Islet precursor cell (in vitro differentiated cells): ENCODE results near the gene BCKDK.
"Not testable (repeated sequence)": the region's sequence is repeated elsewhere in the genome, so short reads cannot be mapped to it uniquely, and the experiment has no call there.

Experiments
- DNase-seq: peaks from one replicate; pipeline ENCODE4 v3.0.0-alpha.2; 2018

The BCKDK gene

DNA sequence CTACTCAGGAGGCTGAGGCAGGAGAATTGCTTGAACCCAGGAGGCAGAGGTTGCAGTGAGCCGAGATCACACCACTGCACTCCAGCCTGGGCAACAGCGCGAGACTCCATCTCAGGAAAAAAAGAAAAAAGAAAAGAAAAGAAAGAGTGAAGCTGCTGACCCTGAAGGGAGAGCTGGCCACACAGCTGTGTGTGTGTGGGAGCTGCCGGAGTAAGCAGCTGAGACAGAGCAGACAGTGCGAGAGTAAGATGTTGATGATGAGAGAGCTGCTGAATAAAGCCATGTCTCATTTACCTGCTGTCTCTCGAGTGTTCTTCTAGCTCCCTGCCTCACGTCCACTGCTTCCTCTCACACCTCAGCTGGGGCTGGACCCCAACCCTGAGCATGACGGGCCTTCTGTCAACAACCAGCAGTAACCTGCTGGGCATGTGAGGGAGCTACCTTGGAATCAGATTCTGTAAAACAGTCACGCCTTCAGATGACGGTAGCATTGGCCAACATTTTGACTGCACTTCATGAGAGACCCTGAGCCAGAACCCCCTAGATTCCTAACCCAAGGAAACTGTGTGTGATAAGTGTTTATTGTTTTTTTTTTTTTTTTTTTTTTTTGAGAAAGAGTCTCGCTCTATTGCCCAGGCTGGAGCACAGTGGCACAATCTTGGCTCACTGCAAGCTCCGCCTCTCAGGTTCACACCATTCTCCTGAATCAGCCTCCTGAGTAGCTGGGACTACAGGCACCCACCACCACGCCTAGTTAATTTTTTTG lies 7.1 kb upstream of the BCKDK start:
- not testable (repeated sequence) for DNase-seq

DNA sequence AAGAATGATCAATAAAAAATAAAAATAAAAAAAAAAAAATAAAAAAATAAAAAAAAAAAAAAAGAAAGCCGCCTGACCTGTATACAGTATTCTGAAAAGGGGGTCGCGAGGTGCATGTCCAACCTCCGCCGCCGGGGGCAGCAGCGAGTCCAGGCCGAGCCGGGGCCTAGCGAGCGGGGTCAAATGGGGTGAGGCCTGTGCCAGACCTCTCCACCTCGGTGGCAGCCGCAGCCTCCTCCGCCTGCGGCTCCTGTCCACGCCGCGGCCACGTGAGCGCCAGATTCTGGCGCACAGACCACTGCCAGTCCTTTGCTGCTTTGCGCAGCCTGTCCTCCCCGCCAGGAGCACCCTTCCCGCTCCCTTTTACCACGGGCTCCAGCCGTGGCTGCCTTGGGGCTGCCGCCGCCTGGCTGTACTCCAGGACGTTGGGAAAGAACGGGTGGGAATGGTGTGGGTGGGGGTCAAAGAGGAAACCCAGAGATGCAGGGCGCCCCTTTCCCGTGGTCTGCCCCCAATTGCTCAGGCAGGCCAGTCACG lies 2.4 kb upstream of the BCKDK start:
- DNase-seq = peak; percentile 91

DNA sequence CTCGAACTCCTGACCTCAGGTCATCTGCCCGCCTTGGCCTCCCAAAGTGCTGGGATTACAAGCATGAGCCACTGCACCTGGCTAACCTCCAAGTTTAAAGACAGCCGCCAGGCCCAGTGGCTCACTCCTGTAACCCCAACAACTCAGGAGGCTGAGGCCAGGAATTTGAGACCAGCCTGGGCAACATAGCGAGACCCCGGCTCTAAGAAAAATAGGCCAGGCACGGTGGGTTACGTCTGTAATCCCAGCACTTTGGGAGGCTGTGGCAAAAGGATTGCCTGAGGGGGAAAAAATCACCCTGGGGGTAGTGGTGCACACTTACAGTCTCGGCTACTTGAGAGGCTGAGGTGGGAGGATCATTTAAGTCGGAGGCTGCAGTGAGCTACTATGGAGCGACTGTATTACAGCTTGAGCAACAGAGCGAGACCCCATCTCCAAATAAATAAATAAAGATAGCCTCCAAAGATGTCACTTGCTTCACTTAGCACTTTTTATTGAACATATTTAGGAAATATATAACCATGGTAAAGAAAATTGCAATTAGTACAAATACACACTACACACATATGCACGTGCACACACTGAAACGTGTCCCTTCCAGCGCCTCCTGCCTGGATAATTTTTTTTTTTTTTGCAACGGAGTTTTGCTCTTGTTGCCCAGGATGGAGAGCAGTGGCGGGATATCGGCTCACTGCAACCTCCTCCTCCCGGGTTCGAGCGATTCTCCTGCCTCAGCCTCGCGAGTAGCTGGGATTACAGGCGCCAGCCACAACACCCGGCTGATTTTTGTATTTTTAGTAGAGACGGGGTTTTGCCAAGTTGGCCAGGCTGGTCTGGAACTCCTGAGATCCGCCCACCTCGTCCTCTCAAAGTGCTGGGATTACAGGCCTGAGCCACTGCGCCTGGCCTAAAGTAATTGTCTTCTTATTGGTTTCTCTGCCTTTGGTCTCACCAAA lies 1.4 kb upstream of the BCKDK start:
- DNase-seq = no peak

DNA sequence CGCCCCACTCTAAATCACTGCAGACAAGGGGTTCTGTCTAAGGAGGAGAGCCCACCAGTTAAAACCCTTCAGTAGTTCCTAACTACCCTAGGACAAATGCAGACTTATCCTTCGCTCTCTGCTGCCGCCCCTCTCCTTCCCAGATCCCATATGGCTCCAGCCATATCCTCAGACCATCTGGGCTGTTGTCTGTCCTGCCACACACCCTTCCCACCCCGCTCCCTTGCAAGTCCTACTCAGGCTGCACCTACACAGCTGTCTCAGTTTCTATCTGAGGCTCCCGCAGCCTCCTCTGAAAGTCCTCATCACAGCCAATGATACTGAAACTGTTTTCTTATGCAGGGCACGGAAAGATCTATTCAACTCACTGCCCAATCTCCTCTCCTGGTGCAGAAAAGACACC lies 720 bp upstream of the BCKDK start:
- DNase-seq = no peak

DNA sequence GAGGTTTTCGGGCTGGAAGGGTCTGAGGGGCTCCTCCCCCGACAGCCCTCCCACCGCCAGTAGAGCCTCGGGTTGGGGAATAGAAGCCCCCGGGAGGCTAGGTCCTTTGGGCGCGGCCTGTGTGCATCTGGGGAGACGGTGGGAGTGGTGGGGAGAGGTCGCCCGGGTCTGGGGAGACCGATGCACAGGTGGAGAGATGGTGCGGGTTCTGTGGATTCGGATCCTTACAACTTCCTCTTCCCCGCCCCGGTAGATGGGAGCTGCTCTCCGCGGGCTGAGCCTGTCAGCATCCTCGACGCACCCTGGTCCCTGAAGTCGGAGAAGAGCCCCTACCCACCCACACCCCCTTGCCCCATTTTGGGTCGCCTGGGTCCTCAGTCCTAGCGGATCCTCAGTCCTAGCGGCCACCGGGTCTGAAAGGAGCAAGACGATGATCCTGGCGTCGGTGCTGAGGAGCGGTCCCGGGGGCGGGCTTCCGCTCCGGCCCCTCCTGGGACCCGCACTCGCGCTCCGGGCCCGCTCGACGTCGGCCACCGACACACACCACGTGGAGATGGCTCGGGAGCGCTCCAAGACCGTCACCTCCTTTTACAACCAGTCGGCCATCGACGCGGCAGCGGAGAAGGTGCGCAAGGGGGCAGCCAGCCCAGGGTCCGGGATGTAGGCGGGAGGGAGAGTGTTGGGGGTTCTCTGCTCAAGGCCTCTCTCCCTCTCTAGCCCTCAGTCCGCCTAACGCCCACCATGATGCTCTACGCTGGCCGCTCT lies 790 bp downstream of the BCKDK start:
- no peak for DNase-seq

DNA sequence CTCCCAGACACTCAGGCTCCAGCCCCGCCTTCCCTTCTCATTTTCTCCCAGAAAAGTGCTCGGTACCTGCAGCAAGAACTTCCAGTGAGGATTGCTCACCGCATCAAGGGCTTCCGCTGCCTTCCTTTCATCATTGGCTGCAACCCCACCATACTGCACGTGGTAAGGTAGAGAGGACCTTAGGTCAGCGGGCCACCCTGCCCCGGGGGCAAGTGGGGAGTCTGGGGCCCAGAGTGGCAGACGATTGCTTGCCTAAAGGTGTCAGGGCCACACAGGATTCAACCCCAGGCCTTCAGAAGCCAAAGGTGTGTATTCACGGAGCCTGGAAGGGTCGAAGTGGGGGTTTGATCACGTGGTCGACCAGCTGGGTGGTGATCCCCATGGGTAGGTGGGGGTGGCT lies 1.4 kb downstream of the BCKDK start:
- DNase-seq = no peak

DNA sequence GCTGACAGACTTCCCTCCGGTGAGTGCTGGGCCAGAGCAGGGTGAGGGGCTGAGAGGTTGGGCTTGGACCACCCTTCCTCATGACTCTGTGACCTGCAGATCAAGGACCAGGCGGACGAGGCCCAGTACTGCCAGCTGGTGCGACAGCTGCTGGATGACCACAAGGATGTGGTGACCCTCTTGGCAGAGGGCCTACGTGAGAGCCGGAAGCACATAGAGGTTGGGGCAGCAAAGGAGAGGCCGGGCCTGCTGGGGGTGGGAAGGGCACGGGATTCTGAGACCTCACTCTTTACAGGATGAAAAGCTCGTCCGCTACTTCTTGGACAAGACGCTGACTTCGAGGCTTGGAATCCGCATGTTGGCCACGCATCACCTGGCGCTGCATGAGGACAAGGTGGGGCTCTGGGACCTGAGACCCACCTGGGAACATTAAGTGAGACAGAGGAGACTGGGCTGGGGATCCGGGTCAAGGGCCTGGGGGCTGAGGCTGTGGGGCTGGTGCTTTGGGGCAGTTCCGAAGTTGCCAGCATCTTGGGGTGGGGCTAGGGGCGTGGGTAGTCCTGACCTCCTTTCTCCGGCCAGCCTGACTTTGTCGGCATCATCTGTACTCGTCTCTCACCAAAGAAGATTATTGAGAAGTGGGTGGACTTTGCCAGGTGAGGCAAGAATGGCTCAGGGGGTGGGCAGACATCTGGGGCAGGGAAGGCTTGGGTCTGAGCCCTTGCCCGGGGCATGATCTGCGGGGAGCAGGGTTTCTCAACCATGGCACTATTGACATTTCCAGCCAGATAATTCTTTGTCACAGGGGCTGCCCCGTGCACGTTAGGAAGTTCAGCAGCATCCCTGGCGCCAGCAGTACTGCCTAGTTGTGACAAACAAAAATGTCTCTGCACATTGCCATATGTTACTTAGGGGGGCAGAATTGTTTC lies 2.2 kb downstream of the BCKDK start:
- DNase-seq = no peak

DNA sequence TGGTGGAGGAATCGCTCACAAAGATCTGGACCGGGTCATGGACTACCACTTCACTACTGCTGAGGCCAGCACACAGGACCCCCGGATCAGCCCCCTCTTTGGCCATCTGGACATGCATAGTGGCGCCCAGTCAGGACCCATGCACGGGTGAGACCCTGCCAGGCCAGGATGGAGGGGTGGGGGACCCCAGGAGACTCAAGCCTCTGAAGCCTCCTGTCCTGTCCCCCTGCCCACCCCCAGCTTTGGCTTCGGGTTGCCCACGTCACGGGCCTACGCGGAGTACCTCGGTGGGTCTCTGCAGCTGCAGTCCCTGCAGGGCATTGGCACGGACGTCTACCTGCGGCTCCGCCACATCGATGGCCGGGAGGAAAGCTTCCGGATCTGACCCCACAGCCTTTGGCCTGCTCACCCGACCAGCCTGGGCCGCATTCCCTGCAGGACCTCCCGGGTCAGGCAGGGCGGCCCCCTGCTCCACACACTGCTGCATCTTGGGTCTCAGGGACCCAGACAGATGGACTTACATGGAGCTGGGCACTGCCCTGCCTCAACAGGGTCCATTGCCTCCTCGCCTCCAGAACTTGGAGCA lies 3.8 kb downstream of the BCKDK start:
- DNase-seq = no peak

DNA sequence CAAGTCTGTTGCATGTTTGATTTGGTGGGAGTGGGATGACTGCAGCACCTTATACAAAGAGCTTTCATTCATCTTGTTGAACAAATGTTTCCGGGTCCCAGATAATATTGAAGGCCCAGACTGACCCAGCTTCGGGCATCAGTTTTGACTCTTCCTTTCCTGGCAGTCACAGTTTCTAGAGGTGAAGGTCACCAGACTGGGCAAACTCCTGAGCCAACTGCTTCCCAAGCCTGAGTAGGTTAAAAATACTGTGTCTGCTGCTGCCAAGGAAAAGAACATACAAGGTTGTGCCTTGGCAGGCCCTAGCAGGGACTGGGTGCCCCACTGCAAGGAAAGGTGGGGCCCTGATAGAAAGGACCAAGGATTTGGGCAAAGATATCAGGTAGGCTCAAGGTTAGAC lies 4.5 kb downstream of the BCKDK start:
- no peak for DNase-seq

DNA sequence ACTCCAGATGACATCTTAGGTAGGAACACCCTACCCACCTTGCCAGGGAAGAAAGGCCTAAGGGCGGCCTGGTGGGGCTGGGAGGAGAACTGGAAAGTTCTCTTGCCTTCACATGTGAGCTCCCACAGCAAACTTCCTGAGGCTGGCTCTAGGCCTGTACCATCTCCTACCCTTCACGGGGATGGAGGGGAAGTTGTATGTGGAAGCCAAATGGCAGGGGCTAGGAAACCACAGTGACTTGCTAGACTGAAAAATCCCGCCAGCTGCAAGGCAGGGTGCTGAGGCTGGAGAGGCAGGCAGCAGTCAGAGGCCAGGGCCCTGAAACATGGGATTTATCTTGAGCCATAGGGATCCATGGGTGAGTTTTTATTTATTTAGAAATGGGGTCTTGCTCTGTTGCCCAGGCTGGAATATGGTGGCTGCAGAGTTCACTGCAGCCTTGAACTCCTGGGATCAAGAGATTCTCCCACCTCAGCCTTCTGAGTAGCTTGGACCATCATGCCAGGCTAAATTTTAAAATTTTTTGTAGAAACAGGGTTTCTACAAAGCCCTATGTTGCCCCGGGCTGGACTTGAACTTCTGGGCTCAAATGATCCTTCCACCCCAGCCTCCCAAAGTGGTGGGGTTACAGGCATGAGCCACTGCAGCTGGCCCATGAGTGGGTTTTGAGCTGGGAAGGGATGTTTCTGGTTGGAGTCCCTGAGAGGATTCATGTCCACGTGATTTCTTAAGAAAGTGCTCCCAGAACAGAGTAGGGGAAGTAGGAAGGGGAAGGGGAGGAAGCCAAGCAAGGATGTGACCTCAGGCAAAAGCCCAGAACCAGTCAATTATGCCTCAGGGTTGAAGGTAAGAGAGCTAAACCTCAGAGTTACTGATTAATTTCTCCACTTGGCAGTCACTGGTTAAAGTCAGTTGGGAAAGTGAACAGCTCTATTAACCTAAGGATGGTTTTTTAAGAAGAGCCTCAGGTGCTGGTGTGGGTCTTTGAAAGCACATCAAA lies 5.2 kb downstream of the BCKDK start:
- DNase-seq = no peak

DNA sequence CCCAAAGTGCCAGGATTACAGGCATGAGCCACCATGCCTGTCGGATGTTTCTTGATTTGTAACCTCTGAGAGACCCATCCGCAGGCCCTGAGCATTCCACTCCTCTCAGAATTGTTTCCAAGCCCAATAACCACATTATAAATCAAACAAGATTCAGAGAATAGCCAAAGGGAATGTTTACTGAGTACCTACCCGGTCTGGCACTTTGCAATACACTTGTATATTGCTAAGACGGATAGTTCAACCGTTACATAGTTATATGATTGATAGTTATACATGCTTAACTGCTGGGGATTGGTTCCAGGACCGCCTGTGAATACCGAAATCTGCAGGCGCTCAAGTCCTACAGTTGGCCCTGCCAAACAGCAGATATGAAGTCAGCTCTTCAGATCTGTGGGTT lies 6.3 kb downstream of the BCKDK start:
- DNase-seq = no peak

DNA sequence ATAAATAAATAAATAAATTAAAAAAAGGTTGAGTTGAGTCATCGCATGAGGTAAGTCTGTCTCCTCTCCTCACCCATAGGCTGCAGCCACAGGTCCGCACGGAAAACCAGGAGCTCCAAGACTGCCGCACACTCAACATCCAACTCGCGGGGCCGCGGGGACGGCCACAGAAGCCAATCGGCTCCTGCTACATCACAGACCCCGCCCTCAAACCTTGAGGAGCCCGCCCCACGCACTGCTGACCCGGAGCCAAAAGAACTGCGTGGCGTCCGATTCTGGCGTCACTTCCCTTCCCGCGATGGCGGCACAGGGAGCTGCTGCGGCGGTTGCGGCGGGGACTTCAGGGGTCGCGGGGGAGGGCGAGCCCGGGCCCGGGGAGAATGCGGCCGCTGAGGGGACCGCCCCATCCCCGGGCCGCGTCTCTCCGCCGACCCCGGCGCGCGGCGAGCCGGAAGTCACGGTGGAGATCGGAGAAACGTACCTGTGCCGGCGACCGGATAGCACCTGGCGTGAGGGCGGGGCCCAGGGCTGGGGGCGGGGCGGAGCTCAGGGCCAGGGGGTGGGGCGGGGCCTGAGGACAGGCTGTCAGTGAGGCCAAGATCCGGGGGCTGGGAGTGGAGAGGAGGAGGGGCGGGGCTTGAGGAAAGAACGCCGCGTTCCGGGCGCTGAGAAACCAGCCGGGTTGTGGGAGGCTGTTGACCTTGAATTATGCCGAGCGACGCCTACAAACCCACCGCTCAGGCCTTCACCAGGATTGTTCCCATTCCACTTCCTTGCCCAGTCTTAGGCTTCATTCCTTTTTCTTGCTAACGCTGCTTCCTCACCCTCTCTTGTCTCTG lies 9.4 kb downstream of the BCKDK start, which contains the start of gene KAT8:
TSS of gene KAT8 (plus strand) at position 281 of the 839 bp plus-strand sequence. CDS start at position 299, 18 bp downstream.
- peak; percentile 99 for DNase-seq

DNA sequence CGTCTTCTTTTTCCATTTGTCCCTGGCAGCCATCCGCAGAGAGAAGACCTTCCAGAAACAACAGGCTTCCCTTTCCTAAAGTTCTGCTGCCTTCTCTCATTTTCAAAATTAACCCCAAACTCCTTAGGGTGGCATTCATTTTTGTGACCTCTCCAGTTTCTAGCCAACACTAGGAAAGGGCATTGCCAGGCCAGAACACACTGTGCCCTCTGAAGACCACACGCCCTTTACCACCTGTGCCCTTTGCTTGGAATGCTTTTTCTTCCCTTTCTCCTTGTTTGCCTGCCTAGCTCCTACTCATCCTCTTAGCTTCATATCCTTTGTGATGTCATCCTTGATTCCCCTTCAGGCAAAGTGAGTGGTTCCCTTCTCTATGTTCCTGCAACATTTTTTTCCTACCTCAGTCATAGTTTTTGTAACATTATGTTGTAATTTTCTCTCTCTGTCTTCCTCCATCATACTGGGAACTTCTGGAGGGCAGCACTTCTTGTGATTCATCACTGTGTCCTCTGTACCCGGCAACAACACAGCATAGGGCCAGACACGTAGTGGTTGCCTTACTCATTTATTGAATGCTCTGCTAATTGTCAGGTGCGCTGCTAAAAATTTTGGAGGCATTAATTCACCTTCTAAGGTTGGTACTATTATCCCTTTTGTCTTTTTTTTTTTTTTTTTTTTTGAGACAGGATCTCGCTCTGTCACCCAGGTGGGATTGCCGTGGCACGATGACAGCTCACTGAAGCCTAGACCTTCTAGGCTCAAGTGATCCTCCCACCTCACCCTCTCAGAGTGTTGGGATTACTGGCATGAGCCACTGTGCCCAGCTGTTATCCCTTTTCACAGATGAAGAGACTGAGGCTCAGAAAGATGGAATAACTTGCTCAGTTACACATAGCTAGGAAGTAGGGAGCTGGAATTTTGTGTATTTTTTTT lies 10.3 kb downstream of the BCKDK start:
- no peak for DNase-seq

DNA sequence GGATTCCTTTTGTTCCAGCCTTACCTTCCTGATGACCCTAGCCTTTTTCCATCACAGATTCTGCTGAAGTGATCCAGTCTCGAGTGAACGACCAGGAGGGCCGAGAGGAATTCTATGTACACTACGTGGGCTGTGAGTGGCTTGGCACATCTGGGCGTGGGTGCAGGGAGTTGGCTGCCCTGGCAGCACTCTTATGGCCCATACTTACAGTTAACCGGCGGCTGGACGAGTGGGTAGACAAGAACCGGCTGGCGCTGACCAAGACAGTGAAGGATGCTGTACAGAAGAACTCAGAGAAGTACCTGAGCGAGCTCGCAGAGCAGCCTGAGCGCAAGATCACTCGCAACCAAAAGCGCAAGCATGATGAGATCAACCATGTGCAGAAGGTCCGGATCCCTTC lies 11.9 kb downstream of the BCKDK start:
- no peak for DNase-seq

DNA sequence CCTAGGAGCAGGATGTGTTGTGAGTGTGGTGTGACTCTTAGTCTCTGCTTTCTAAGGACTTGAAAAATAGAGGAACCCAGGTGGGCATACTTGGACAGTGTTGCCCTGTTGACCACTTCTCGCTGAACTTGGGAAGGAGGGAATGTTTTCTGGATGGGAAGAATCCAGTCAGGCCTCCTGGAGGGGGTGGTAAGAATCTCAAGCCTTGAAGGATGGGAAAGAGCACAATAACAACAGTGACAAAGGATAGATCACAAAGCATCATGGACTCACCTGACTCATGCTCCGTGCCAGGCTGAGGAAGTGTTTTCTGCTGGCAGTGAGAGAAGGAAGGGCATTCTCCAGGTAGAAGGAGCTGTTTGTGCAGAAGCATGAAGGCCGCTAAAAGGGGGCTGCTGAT lies 17.7 kb downstream of the BCKDK start:
- no peak for DNase-seq

DNA sequence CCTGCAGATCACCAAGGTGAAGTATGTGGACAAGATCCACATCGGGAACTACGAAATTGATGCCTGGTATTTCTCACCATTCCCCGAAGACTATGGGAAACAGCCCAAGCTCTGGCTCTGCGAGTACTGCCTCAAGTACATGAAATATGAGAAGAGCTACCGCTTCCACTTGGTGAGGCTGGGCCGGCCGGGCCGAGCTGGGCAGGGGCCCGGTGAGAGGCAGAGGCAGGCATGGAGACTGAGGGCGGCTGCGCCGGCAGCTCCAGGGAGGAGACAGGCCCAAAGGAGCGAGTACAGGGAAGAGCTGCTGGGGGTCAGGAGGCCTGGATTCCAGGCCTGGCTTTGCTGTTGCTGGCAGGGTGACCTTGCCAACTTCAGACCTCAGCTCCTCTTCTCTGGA lies 19.0 kb downstream of the BCKDK start:
- peak; percentile 42 for DNase-seq

DNA sequence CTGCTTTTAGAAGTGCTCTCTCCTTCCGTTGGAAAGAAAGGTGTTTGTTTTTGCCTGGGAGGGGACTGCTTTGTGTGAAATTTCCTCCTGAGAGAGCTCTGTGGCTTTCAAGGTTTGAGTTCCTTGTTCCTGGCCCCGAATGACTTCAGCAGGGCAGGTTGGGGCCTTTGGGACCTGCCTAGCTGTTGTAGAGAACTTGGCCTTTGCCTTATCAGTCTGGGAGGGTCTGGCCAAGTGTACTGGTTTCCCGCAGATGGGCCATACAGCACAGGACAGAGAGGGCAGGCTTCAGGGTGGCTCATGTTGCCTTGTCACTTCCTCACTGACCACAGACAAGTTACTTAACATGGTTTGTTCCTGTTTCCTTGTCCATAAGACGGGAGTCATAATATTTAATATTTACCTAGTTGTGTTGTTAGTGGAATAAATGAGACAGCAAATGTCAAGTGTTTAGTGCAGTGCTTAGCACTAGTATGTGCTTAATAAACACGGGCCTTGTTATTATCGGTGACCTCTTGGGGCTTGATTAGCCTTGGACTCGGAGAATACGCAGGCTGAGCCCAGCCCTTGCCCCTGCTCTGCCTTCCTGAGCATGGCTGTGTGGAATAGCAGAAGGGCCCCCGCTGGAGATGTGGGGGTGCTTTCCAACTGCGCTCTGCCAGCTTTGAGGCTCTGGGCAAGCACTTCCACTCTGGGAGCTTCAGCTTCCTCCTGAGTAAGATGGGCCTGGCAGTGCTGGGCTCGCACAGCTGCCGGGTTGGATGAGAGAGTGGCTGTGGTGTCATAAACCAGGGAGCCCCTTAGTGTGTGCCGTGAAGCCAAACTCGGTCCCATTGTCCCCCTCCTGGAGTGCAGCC lies 20.8 kb downstream of the BCKDK start:
- DNase-seq = peak; percentile 56
